8988T (cell line): Measurements from ENCODE around the gene POMC.
"Not testable (repeated sequence)": the region's sequence is repeated elsewhere in the genome, so short reads cannot be mapped to it uniquely, and the experiment has no call there.

ENCODE experiments used
- DNase-seq: peaks from one replicate; pipeline ENCODE4 v3.0.0; 2011

POMC gene

GRCh38 chr2:25176138-25176537, 7.8 kb upstream of the POMC start:
- DNase-seq: no peak

DNA sequence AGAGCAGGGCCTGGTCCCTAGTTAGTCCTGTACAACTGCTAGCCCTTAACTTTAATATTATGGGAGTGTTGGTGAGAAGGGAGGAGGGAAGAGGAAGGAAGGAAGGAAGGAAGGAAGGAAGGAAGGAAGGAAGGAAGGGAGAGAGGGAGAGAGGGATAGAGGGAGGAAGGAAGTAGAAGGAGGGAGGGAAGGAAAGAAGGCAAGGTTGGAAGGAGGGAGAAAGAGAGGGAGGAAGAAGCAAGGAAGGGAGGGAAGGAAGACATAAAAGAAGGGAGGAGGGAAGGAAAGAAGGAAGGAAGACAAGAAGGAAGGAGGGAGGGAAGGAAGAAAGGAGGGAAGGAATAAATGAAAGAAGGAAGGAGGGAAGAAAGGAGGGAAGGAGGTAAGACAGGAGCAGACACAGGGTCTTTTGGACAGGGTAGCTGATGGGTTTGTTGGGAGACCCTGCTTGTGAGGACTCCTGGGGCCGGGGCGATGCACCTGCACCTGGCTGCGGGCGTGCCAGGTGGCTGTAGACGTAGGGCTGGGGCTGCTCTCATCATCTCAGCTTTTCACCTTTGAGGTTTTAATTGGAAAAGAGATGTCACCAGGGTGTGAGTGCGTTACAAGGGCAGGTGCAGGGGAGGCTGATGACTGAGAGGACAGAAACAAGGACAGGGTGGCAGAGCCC, 5.9 kb upstream of the POMC start:
- no peak for DNase-seq

DNA sequence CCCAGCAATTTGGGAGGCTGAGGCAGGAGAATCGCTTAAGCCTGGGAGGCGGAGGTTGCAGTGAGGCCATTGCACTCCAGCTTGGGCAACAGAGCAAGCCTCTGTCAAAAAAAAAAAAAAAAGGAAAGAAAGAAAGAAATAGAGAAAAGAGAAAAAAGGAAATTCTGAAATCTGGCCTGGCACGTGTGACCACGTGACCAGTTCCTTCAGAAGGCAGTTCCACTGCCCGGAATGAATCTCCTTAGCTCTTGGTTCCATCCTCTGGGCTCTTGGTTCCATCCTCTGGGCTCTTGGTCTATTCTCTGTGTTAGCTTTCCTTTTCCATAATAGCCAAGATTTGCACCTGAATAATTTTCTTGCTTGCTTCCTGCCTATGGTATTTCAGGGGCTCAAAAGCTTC, 5.3 kb upstream of the POMC start:
- DNase-seq: no peak

- DNase-seq: no peak
These were observed 2.5 kb upstream of the POMC start for GRCh38 chr2:25170888-25171287.

DNA sequence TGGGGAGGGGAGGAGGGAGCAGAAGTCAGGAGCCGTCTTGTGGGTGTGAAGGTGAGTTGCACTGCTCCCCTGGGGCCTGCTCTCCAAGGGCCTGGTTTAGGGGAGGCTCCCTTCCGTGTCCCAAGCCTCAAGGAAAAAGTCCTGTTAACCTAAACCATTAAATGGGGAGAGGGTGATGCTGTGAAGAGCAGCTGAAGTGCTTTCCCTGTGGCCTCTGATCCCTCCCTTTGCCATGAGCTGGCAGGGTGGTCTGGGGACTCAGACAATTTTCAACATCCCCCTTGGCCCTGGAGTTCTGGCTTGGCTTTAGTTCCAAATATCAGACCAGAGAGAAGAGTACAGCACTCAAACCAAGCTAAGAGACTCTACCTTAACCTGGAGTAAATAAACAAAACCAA, 692 bp upstream of the POMC start:
- no peak for DNase-seq

DNA sequence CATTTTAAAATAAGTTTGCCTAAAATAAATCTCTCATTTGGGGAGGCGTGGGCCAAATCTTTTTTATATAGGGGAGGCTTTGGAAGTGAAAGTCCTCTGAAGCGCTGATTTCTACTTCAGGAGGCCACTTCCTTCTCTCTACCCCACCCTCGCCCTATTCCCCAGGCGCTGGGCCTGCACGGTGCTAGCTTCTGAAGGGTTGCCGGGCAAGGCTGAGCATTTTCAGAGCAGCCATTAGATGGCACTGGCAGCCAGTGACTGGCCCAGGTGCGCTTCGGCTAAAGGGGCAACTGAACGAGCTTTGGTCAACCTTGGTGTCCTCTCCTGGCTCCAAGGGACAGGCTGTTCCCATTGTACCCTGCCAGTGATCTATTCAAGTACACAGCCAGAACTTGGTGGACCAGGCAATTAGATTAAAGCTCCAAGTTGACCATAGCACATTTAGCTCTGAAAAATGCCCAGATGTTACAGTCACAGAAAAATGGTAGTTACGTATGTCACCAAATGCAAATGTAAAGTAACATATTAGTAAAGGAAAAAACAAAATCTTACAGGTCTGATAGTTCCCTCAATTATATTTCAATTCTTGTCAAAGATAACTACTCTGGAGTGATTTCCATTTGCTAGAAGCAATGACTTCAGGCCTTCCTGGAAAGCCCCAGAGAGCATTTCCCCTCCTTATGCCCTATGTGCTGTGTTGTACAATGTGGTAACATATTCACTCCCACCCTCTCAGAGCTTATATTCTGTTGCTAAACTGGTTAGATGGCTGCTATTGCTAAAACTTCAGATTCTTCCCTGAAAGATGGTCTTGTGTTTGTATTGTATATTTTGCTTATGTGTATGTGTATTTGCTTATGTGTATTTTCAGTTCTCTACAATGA, 2.1 kb downstream of the POMC start:
- peak; percentile 81 for DNase-seq

- DNase-seq: no peak
These were observed 3.8 kb downstream of the POMC start for GRCh38 chr2:25164561-25164960.

- not testable (repeated sequence) for DNase-seq
These were observed 6.3 kb downstream of the POMC start for GRCh38 chr2:25162061-25162460.

DNA sequence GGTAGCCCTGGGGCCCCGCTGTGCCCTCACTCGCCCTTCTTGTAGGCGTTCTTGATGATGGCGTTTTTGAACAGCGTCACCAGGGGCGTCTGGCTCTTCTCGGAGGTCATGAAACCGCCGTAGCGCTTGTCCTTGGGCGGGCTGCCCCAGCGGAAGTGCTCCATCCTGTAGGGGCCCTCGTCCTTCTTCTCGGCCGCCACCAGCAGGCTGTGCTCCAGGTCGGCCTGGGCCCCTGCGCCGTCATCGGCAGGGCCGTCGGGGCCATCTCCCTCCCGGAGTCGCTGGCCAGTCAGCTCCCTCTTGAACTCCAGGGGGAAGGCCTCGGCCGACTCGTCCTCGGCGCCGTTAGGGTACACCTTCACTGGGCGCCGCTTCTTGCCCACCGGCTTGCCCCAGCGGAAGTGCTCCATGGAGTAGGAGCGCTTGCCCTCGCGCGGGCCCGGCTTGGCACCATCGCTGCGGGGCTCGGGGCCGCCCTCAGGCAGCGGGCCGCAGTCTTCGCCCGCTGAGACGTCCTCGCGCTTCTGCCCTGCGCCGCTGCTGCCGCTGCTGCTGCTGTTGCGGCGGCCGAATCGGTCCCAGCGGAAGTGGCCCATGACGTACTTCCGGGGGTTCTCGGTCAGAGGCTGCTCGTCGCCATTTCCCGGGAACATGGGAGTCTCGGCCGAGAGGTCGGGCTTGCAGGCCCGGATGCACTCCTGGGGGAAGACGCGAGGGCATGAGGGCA, 7.2 kb downstream of the POMC start:
- DNase-seq: no peak

DNA sequence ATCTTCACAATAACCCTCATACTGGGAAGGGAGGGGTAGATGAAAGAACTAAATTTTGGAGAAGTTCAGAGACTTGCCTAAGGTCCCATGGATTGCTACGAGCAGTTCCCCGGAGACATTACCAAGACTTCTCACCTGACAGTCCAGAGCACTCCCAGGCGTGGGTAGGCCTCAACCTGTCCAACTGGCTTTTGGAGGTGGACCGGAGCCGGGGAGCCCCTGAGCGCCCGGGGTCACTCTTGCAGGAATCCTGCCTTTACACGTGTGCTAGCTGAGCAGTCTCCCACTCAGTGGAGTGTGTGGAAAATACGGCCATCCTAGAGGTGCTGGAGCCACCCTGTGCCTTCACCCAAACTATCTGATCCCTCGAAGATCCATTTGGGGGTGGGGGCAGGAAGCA, 8.0 kb downstream of the POMC start:
- no peak for DNase-seq

DNA sequence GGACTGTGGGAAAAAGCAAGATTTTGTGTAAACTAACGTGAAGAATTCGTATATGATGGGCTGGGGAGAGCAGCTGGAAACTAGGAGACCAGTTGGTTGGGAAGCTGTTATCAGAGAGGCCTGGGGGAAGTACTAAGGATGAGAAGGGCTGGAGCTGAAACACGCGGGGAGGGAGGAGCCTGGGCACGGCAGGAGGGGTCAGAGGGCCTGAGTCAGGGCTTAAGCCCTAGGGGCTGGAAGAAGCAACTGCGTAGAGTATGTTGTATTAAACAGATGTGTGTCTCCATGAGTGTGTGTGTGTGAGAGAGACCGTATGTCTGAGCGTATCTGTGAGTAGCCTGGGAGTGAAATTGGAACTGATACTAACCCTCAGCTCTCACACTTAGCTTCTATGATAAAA, 8.4 kb downstream of the POMC start:
- DNase-seq: peak; percentile 68

DNA sequence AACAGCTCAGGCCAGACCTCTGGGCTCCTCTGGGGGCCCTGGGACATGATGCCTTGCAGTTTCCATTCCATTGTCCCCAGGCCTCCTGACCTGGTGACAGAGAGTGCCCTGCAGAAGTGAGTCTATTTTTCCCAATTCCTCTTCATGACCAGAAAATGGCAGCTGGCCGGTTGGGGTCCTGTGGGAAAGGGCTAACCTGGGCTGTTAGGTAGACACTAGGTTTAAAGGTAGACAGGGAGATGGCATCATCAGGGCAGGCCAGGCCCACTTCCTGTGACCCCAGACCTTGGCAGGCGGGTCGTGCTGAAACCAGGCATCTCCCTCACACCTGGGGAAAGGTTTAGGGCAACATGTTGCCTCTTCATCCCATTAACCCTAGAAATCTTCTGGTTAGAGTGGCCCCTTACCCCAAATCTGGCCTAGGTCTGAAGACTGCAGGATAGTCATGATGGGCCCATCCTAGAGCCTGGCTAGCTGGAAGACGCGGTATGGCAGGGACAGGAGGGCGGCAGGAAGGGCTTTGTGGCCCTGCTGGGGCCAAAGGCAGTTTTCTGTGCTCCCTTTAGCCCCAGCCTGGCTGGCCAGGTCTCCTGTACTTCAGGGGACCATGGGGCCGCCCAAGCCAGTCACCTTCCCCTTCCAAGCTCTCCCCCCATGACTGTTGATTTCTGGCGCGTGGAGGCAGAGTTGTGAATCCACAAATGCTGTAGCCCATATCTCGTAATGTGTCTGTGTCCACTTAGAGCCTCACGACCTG, 10.1 kb downstream of the POMC start:
- DNase-seq: no peak

DNA sequence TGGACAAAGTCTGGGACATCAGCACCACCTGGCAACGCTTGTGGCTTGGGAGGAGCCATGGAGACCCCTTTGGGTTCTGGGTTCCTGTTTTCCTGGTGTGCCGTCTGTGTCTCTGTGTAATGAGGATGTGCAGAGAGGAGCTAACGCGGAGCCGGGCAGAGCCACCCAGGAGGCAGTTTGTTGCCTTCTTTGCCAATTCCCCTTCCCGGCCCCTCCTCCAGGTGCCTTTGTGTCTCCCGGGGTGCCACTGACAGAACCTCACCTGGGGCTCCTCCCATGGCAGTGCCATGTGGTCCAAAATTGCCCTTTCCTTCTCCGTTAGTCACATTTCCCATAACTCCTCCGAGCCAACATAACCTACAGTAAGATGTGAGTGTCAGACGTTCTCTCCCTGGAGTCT, 13.0 kb downstream of the POMC start:
- no peak for DNase-seq

GRCh38 chr2:25151718-25152117, 16.7 kb downstream of the POMC start:
- DNase-seq: no peak

DNA sequence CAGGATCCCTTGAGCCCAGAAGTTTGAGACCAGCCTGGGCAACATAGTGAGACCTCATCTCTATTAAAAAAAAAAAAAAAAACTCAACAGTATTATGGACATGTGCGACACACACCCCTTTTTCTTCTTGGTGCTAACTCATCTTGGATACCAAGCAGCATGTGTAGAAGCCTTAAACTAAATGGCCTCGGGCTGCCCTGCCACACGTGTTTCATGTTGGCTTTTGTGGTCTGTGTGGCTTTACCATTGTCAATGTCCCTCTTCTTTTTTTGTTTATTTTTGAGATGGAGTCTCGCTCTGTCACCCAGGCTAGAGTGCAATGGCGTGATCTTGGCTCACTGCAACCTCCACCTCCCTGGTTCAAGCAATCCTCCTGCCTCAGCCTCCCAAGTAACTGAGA, 17.4 kb downstream of the POMC start:
- not testable (repeated sequence) for DNase-seq

GRCh38 chr2:25149646-25150045, 18.7 kb downstream of the POMC start:
- DNase-seq: no peak

- DNase-seq: no peak
These were observed 21.5 kb downstream of the POMC start for GRCh38 chr2:25146896-25147295.

DNA sequence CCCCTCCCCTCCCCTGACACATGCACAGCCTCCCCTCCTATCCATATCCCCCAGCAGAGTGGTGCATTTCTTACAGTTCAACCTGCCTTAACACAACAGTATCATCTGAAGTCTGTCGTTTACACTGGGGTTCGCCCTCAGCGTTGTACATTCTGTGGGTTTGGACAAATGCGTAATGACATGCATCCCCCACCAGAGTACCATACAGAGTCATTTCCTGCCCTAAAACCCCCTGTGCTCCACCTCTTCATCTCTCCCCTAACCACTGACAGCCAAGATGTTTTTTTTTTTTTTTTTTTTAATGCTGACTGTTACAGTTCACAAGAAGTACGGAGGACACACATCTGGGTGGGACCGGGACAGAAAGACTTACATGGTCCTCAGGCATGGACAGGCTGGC, 22.6 kb downstream of the POMC start:
- DNase-seq: no peak

DNA sequence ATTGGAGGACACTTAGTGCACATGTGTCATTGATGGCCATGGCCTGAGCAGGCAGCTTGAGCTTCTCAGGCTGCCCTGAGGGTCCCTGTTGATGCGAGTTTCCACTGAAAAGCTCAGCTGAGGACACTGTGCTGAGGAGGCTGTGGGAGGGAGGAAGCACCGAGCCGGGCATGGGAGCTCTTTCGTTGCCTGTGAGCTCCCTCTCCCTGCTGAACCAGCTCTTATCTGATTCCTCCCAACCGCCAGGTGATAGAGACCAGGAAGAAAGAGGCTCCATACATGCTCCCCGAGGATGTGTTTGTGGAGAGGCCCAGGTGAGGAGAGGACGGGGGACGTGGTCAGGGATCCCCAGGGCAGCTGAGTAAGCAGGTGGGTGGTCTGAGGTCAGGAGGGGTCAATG, 27.3 kb downstream of the POMC start:
- no peak for DNase-seq

DNA sequence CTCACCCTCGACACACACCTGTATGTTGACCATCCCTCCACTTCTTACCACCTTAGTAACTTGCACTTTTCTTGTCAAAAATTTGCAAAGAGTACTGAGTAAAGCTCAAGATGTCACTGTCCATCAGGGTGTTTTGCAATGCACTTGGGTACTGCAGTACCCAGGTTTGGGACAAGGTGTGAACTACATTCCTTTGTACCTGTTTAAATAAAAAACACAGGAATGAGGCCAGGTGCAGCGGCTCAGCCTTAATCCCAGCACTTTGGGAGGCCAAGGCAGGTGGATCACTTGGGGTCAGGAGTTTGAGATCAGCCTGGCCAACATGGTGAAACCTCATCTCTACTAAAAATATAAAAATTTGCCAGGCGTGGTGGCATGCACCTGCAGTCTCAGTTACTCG, 27.8 kb downstream of the POMC start:
- DNase-seq: not testable (repeated sequence)

DNA sequence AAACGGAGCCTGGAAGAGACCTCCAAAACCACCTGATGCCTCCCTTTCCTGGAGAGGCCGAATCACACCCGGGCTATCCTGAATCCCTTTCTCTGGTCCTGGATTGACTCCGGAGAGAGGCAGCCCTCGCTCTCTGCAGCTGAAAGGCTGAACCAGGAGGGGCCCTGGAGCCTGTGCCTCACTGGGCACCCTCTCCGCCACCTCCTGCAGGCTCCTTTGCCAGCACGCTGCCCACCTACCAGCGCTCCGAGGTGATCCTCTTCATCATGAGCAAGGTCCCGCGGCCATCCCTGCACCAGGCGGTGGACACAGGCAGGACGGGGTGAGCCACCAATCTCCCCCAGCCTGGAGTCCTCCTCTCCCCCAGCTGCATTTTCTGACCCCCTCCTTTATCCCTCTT, 35.7 kb downstream of the POMC start:
- no peak for DNase-seq

GRCh38 chr2:25132299-25132635, 36.1 kb downstream of the POMC start:
- DNase-seq: no peak
